ENCODE results near the gene FRMD4A. TPM values are rescaled to one million over a fixed set of nuclear protein-coding genes. Genes with fewer than 3 reads are reported as not detected.

Gene FRMD4A
- total RNA-seq, 1 donor from 2014 or later: 0.64 TPM

DNA sequence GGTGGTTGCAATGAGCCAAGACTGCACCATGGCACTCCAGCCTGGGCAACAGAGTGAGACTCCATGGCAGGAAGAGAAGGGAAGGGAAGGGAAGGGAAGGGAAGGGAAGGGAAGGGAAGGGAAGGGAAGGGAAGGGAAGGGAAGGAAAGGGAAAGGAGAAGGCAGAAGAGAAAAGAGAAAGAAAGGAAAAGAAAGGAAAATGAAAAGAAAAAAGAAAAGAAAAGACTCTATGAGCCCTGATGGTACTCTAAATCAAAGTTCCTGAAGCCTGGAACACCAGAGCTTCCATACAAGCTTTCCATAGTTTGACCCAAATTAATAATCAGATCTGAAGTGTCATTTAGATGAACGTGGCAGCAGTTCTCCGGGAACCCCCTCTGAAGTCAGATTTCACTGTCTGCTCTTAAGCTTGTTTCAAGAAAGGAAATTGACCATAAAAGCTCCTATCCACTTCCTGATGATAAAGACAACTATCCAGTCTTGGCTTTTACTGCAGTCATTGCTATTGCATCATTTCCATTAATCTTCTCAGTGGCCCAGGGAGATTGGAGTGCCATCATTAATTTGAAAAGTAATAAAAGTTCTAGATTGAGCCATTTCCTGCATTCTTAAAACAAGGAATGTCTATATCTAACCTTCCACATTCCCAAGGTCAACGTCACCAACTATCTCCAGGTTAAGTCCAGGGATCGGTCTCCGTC lies 44.2 kb upstream of the FRMD4A start:
- CTCF ChIA-PET: no interaction called here
- no peak for ATAC-seq (ENCODE audit: low read depth)
- H3K27ac Mint-ChIP-seq: no peak overlapping the region

DNA sequence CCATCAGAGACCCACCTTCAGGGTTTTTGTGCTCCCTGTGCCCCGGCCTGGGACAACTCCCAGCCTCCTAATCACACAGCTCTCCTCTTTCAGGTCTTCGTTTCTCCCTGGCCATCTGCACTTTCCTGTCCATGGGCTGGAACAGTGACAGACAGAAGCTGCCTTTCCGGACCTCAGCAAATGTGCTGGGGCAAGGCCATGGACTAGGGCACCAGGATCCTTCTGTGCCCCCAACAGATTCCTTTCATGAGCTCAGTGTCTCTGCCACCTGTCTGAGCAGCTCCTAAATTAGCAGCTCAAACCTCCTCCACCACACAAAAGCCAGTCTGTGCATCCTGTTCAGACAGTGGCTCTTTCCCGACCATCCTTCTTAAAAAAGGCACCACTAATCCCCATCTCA lies 41.9 kb upstream of the FRMD4A start:
- Mint-ChIP-seq H3K9me3 (peaks cover 3% of the 10 kb centered on the region), H3K27me3 (peaks cover 28% of the 10 kb centered on the region), H3K27ac (no peak overlapping the region), H3K36me3 (ENCODE audit: low read depth) (no peaks in the 10 kb centered on the region), H3K4me3 (no peak overlapping the region), H3K4me1 (no peaks in the 10 kb centered on the region)
- CTCF ChIA-PET: no interaction called here
- ATAC-seq (ENCODE audit: low read depth) (no peak), DNase-seq (no peak)
- TF ChIP-seq, protein P1, sequence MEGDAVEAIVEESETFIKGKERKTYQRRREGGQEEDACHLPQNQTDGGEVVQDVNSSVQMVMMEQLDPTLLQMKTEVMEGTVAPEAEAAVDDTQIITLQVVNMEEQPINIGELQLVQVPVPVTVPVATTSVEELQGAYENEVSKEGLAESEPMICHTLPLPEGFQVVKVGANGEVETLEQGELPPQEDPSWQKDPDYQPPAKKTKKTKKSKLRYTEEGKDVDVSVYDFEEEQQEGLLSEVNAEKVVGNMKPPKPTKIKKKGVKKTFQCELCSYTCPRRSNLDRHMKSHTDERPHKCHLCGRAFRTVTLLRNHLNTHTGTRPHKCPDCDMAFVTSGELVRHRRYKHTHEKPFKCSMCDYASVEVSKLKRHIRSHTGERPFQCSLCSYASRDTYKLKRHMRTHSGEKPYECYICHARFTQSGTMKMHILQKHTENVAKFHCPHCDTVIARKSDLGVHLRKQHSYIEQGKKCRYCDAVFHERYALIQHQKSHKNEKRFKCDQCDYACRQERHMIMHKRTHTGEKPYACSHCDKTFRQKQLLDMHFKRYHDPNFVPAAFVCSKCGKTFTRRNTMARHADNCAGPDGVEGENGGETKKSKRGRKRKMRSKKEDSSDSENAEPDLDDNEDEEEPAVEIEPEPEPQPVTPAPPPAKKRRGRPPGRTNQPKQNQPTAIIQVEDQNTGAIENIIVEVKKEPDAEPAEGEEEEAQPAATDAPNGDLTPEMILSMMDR (IDR thresholded peaks at IDR 0.05): no peak
- POLR2A ChIA-PET: no interaction called here
- intact Hi-C loops (cut with micrococcal nuclease): no loop called here

More for the DNA sequence above, 44.2 kb upstream of the FRMD4A start:
- Mint-ChIP-seq H3K27me3 (peaks cover 24% of the 10 kb centered on the region), H3K4me1 (no peaks in the 10 kb centered on the region), H3K4me3 (no peak overlapping the region), H3K36me3 (ENCODE audit: low read depth) (no peaks in the 10 kb centered on the region), H3K9me3 (peaks cover 3% of the 10 kb centered on the region)
- intact Hi-C loops (cut with micrococcal nuclease): no loop called here
- TF ChIP-seq, protein P1 (IDR thresholded peaks at IDR 0.05): no peak
- no peak for DNase-seq
- POLR2A ChIA-PET: interaction anchor here (0.7 kb wide), 1 partner anchor 10 kb away, joined by 10 read pairs; no protein-coding TSS in a partner anchor

DNA sequence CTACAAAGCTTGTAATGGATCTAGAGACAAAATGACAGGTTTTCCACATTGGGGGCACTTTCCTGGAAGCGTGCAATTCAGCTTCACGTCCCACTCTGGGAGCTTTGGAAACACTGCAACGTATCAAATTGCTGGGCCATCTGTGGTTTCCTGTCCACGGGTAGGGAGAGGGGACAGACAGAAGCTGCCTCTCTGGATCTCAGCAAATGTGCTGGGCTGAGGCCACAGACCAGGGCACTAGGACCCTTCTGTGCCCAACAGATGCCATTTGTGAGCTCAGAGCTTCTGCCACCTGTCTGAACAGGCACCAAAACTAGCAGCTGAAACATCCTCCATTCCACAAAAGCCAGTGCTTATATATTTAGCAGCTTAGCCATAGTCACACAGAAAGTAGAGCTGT lies 40.9 kb upstream of the FRMD4A start:
- Mint-ChIP-seq H3K4me1 (no peaks in the 10 kb centered on the region), H3K9me3 (peaks cover 3% of the 10 kb centered on the region), H3K27ac (no peak overlapping the region), H3K4me3 (no peak overlapping the region), H3K36me3 (ENCODE audit: low read depth) (no peaks in the 10 kb centered on the region), H3K27me3 (peaks cover 28% of the 10 kb centered on the region)
- CTCF ChIA-PET: no interaction called here
- ATAC-seq (ENCODE audit: low read depth): no peak
- TF ChIP-seq, protein P1 (IDR thresholded peaks at IDR 0.05): no peak
- POLR2A ChIA-PET: no interaction called here
- DNase-seq: no peak
- intact Hi-C loops (cut with micrococcal nuclease): no loop called here

- DNase-seq (no peak), ATAC-seq (ENCODE audit: low read depth) (no peak)
- Mint-ChIP-seq H3K36me3 (ENCODE audit: low read depth) (no peaks in the 10 kb centered on the region), H3K27me3 (peaks cover 28% of the 10 kb centered on the region), H3K4me3 (no peak overlapping the region), H3K4me1 (no peaks in the 10 kb centered on the region), H3K9me3 (peaks cover 3% of the 10 kb centered on the region), H3K27ac (no peak overlapping the region)
- ChIA-PET POLR2A (no interaction called here), CTCF (no interaction called here)
- TF ChIP-seq, protein P1 (IDR thresholded peaks at IDR 0.05): no peak
- intact Hi-C loops (cut with micrococcal nuclease): no loop called here
Measured at GRCh38 chr10:14370894-14371293, 40.2 kb upstream of the FRMD4A start.

- ATAC-seq (ENCODE audit: low read depth) (no peak), DNase-seq (no peak)
- no peak overlapping the region for H3K27ac Mint-ChIP-seq
- POLR2A ChIA-PET: no interaction called here
- intact Hi-C loops (cut with micrococcal nuclease): no loop called here
- TF ChIP-seq, protein P1 (IDR thresholded peaks at IDR 0.05): no peak
- peaks cover 28% of the 10 kb centered on the region for H3K27me3 Mint-ChIP-seq
- H3K9me3 Mint-ChIP-seq: peaks cover 3% of the 10 kb centered on the region
- no peak overlapping the region for H3K4me3 Mint-ChIP-seq
- CTCF ChIA-PET: no interaction called here
- H3K36me3 Mint-ChIP-seq (ENCODE audit: low read depth): no peaks in the 10 kb centered on the region
- no peaks in the 10 kb centered on the region for H3K4me1 Mint-ChIP-seq
Measured at GRCh38 chr10:14369906-14370305, 39.2 kb upstream of the FRMD4A start.

Data from activated B cell treated with CpG ODN at 0.5 μM for 24 hours (primary cell).